GM12892 (cell line): ENCODE data around the gene OR52B6.

Experiments
- POLR2A ChIP-seq: IDR thresholded peaks from 2 replicates; pipeline ENCODE4 v1.6.1; 2011; ENCODE audit warnings: low read depth, low read length, control low read depth
- TAF1 ChIP-seq: IDR thresholded peaks from 2 replicates; pipeline ENCODE4 v1.6.1; 2011; ENCODE audit warnings: low read depth, mild to moderate bottlenecking, control low read depth, low read length, borderline replicate concordance

- TF ChIP-seq POLR2A (no peak), TAF1 (no peak)
These were observed 24.2 kb downstream of the OR52B6 start for GRCh38 chr11:5604896-5605295.
